Body of pancreas (tissue), 4 donors: ENCODE measurements around the gene CRIM1. TPM values are rescaled to one million over a fixed set of nuclear protein-coding genes. Genes with fewer than 3 reads are reported as not detected.

Experiments used
- ATAC-seq: fragments of 150-250 bp; one replicate; pipeline ENCODE4 v1.9.1; 2016
- DNase-seq, 4 donors: peaks; one replicate each; pipeline ENCODE4 v3.0.0-alpha.2; 2019
- H3K27ac ChIP-seq, 4 donors: fragments of 200-600 bp; sonication (generic); 1 replicate in 3 of 4; 2 replicates in 1 of 4; pipeline versions ENCODE4 v1.5.1 to v1.6.1; 2016 to 2019; ENCODE audit warnings: mild to moderate bottlenecking in 1 of 4, mixed read lengths in 1 of 4, moderate library complexity in 1 of 4
- H3K27me3 ChIP-seq, 2 donors: fragments of 200-600 bp; sonication (generic); one replicate each; pipeline ENCODE4 v1.6.0; 2016; ENCODE audit warnings: mild to moderate bottlenecking in 1 of 2
- H3K36me3 ChIP-seq, 2 donors: fragments of 200-600 bp; sonication (generic); replicated peaks in 1 of 2; 2 replicates each; pipeline ENCODE4 v1.5.1; 2016; ENCODE audit warnings: low read depth in 2 of 2; ENCODE audit not compliant: insufficient read depth in 1 of 2
- H3K4me1 ChIP-seq: fragments of 200-600 bp; sonication (generic); one replicate; pipeline ENCODE4 v1.6.0; 2016
- H3K4me3 ChIP-seq, 2 donors: fragments of 200-600 bp; sonication (generic); 1 replicate in 1 of 2; 2 replicates in 1 of 2; pipeline ENCODE4 v1.5.1; 2016 to 2019
- H3K9me3 ChIP-seq, 3 donors: fragments of 200-600 bp; sonication (generic); 1 replicate in 2 of 3; 2 replicates in 1 of 3; pipeline ENCODE4 v1.5.1; 2016
- POLR2A ChIP-seq, 3 donors: fragments of 450-650 bp; IDR thresholded peaks; one replicate each; pipeline ENCODE4 v1.6.1; 2016; ENCODE audit warnings: antibody characterized with exemption in 3 of 3, mild to moderate bottlenecking in 2 of 3
- WGBS, 2 donors: methylation state at CpG; one replicate each; pipeline ENCODE4 v1.1.5; 2017; 5-methylcytosine and 5-hydroxymethylcytosine counted together
- intact Hi-C: fragments of 100-400 bp; cut with DNase I; formaldehyde crosslinking; loops from one replicate; pipeline ENCODE4 v1.15.1; 2023
- total RNA-seq, 2 donors: library from RNA; depleted of rRNA; stranded (reverse); fragments of >200 nt; gene quantifications; one replicate each; pipeline ENCODE4 v1.1.0, GENCODE V29; 2016
- TF ChIP-seq, protein P1 (sequence below), 7 experiments: fragments of 450-650 bp in 4 of 7; fragments of 200-600 bp in 3 of 7; sonication (generic) in 3 of 7; IDR thresholded peaks; one replicate each; pipeline ENCODE4 v1.5.1; 2016 to 2019; ENCODE audit warnings: antibody characterized with exemption in 7 of 7

Gene CRIM1
- total RNA-seq, 2 donors from 2014 or later: 41.5 to 64.6 TPM

DNA sequence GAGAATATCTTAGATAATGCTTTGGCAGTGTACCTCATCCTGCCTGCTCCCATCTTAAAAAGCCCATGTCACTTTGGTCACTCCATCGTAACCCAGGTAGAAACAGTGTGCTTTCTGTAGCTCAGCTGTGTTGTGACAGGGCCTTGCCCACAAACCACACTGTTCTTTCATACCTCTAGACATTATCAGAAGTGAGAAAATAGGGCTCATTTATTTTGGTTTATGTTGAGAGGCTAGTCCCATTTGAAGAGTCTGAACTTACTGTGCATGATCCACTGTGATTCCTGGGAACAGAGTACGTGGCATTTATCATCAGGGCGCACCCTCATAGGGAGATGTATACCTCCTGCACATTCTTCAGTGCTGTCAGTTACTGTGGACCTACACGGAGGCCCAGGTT lies 172.7 kb downstream of the CRIM1 start:
- no peak for DNase-seq
- TF ChIP-seq, protein P1, sequence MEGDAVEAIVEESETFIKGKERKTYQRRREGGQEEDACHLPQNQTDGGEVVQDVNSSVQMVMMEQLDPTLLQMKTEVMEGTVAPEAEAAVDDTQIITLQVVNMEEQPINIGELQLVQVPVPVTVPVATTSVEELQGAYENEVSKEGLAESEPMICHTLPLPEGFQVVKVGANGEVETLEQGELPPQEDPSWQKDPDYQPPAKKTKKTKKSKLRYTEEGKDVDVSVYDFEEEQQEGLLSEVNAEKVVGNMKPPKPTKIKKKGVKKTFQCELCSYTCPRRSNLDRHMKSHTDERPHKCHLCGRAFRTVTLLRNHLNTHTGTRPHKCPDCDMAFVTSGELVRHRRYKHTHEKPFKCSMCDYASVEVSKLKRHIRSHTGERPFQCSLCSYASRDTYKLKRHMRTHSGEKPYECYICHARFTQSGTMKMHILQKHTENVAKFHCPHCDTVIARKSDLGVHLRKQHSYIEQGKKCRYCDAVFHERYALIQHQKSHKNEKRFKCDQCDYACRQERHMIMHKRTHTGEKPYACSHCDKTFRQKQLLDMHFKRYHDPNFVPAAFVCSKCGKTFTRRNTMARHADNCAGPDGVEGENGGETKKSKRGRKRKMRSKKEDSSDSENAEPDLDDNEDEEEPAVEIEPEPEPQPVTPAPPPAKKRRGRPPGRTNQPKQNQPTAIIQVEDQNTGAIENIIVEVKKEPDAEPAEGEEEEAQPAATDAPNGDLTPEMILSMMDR (IDR thresholded peaks at IDR 0.05): no peak
- no peak for TF ChIP-seq POLR2A (IDR thresholded peaks at IDR 0.05)
- Histone ChIP-seq H3K27ac (no peak overlapping the region), H3K4me3 (no peak overlapping the region), H3K9me3 (no peaks in the 10 kb centered on the region), H3K4me1 (no peaks in the 10 kb centered on the region), H3K27me3 (no peaks in the 10 kb centered on the region), H3K36me3 (no peaks in the 10 kb centered on the region)
- intact Hi-C loops: no loop called here
- WGBS, 2 donors: 78 to 84% methylated on average over 4 of the region's 4 CpGs
- ATAC-seq: no peak

DNA sequence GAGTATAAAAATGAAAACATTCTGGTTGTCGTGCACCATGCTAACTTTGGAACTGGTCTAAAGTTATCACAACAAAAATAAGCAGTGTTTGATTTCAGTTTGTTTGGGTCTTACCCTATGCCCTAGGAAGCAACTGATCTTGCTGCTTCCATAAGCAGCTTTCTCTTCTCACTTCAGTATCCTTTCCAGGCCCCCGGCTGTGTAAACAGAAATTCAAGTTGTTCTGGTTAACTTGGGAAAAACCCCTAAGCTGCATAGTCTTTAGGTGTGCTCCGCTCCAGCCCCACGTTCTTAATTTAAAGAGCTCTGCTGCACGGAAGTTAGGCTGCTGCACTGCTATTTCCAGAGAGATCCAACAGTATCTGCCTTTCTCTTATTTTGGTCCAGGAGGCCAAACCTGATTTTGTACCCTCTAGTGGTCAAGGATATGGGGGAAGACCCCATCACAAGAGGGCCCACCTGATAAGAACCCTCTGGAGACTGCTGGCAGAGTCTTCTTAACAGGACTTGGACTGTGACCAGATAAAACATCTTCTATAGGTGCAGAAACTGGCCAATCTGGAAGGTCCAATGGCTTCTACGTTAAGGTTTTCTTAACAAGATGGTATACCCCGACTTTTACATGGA lies 173.3 kb downstream of the CRIM1 start:
- no peak for ATAC-seq
- no peaks in the 10 kb centered on the region for H3K4me1 ChIP-seq
- H3K4me3 ChIP-seq: no peak overlapping the region
- H3K36me3 ChIP-seq: no peaks in the 10 kb centered on the region
- no peak overlapping the region for H3K27ac ChIP-seq
- H3K9me3 ChIP-seq: no peaks in the 10 kb centered on the region
- 83% methylated on average over 7 of the region's 7 CpGs for WGBS, 2 donors
- TF ChIP-seq, protein P1 (IDR thresholded peaks at IDR 0.05): no peak
- TF ChIP-seq POLR2A (IDR thresholded peaks at IDR 0.05): no peak
- intact Hi-C loops: no loop called here
- no peaks in the 10 kb centered on the region for H3K27me3 ChIP-seq
- DNase-seq: no peak

DNA sequence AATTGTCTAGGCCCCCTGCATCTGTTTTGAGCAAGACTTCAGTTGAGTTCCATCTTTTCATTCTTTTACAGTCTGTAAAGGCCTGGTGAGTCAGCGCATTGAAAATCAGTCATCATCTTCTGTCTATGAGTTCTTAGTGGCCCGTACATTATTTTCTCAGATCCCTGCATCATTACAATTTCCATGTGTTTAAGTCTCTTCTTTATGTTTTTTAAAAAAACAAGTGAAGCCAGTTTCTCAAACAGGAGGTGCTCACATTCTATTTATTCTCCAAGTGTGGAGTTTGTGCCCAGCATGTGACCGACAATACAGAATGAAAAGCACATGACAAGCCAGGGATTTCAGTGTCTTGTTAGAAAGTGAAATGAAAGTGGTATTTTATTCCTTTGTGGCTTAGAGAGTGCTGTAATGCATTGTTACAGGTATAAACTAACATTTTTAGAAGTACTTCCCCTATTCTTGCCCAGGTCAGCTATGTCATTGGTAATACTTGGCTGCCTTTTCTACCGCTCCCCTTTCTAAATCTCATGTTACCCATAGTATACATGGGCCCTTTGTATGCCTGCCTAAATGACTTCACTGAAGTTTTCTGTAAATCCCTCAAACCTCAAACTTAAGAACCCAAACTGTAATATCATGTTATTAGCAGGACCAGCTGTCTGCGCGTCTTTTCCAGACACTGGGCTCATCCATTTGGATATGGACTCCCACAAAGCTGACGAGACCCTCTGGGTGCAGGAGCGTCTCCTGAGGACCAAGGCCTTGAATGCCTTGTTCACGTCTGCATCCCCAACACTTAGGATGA lies 174.8 kb downstream of the CRIM1 start:
- WGBS, 2 donors: 87 to 92% methylated on average over 9 of the region's 9 CpGs
- Histone ChIP-seq H3K27me3 (no peaks in the 10 kb centered on the region), H3K9me3 (no peaks in the 10 kb centered on the region), H3K4me1 (no peaks in the 10 kb centered on the region), H3K36me3 (no peaks in the 10 kb centered on the region), H3K4me3 (no peak overlapping the region), H3K27ac (no peak overlapping the region)
- ATAC-seq: no peak
- no peak for TF ChIP-seq POLR2A (IDR thresholded peaks at IDR 0.05)
- TF ChIP-seq, protein P1 (IDR thresholded peaks at IDR 0.05): no peak
- no peak for DNase-seq
- intact Hi-C loops: no loop called here

DNA sequence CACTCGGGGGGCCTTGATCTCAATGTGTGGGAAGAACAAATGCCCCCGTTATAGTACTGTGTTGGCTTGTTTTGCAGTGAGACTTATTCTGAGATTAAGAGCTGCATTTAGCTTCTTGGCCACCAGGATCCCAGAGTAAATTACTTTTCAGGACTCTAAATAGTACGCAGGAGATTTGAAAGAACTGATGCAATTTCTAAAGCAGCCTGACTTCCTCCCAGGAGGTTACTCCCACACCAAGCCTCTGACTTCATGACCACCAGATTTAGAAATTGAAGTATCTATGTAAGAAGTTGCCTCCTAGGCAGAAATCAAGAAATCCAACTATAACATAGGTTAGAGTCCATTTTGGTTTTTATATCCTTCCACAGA lies 175.4 kb downstream of the CRIM1 start:
- Histone ChIP-seq H3K9me3 (no peaks in the 10 kb centered on the region), H3K27ac (no peak overlapping the region), H3K36me3 (no peaks in the 10 kb centered on the region), H3K4me1 (no peaks in the 10 kb centered on the region), H3K4me3 (no peak overlapping the region), H3K27me3 (no peaks in the 10 kb centered on the region)
- TF ChIP-seq, protein P1 (IDR thresholded peaks at IDR 0.05): no peak
- no peak for TF ChIP-seq POLR2A (IDR thresholded peaks at IDR 0.05)
- 75 to 88% methylated on average over 3 of the region's 3 CpGs for WGBS, 2 donors
- peak in 1 of 4 donors; percentile 10 for DNase-seq
- intact Hi-C loops: no loop called here
- peak; percentile 45 for ATAC-seq
